NT2/D1 (cell line): ENCODE data around the gene MAGI2.

Source experiments
- SUZ12 ChIP-seq: IDR thresholded peaks from 2 replicates; pipeline ENCODE4 v1.6.1; 2011; ENCODE audit not compliant: insufficient read length, insufficient read depth; ENCODE audit errors: extremely low read depth
- YY1 ChIP-seq: IDR thresholded peaks from 2 replicates; pipeline ENCODE4 v1.6.1; 2011; ENCODE audit not compliant: insufficient read length, insufficient read depth
- ZNF274 ChIP-seq: IDR thresholded peaks from 2 replicates; pipeline ENCODE4 v1.6.1; 2011; ENCODE audit warnings: mild to moderate bottlenecking, low read depth, low read length

GRCh38 chr7:78176171-78176570 lies 1277.3 kb downstream of the MAGI2 start:
- TF ChIP-seq YY1 = no peak
- no peak for TF ChIP-seq SUZ12
- no peak for TF ChIP-seq ZNF274
